Measurements from ENCODE around the gene GUCD1. TPM values are rescaled to one million over a fixed set of nuclear protein-coding genes. Genes with fewer than 3 reads are reported as not detected.
A peak's percentile ranks its signal among the peaks of the same experiment; 100 is the strongest.

GUCD1 gene
- polyA plus RNA-seq, 1 donor (not counting 4 experiments of a cell fraction or from before 2014, with no cell fraction given) = 43.0 TPM

GRCh38 chr22:24494528-24495364 lies 60.2 kb downstream of the GUCD1 start, which contains the start of gene UPB1:
UPB1 (plus strand) TSS chr22:24495332; CDS start chr22:24495404, 72 bp downstream.
- peaks cover 27% of the 10 kb centered on the region for H3K27me3 ChIP-seq (ENCODE audit: control insufficient read depth, extremely low read depth, insufficient read depth, low read length)
- no peak within 1 kb of the TSS for H3K27ac ChIP-seq (ENCODE audit: control insufficient read depth, insufficient read depth, low read length)
- peak within 1 kb of the TSS; percentile 48 for H3K4me2 ChIP-seq (ENCODE audit: control insufficient read depth, extremely low read depth, insufficient read depth, low read depth, low read length)
- no peak for DNase-seq (ENCODE audit: low read depth, low spot score)
- H3K9me1 ChIP-seq (ENCODE audit: control insufficient read depth, extremely low read depth, insufficient read depth, low read length) = no peaks in the 10 kb centered on the region
- H4K20me1 ChIP-seq (ENCODE audit: control insufficient read depth, extremely low read depth, insufficient read depth, low read length) = no peaks in the 10 kb centered on the region
- peaks cover 2% of the 10 kb centered on the region for H3K9me3 ChIP-seq (ENCODE audit: control insufficient read depth, low read depth, low read length)
- no peaks in the 10 kb centered on the region for H3K36me3 ChIP-seq (ENCODE audit: control insufficient read depth in 2 of 2, extremely low read depth in 1 of 2, insufficient read depth in 2 of 2, low read length in 2 of 2)
- no peak for TF ChIP-seq CTCF (optimal IDR thresholded peaks at IDR 0.05 in 1 of 3, IDR thresholded peaks at IDR 0.05 in 1 of 3, conservative IDR thresholded peaks at IDR 0.05 in 1 of 3; ENCODE audit: extremely low read depth in 1 of 3, insufficient read depth in 2 of 3, low read length in 3 of 3)
- TF ChIP-seq EZH2 (IDR thresholded peaks at IDR 0.05; ENCODE audit: low read length) = peak; percentile 33
- FAIRE-seq = no peak
- H2AFZ ChIP-seq (ENCODE audit: control insufficient read depth, low read length) = peak within 1 kb of the TSS; percentile 56
- dilution Hi-C loops (cut with MboI; ENCODE audit: extremely low pct_ligation_motif_present, low sequenced_read_pairs) = no loop called here
- H3K79me2 ChIP-seq (ENCODE audit: control insufficient read depth, insufficient read depth, low read length) = no peaks in the 10 kb centered on the region
- H3K4me1 ChIP-seq (ENCODE audit: control insufficient read depth, extremely low read depth, insufficient read depth, low read length) = peaks cover 5% of the 10 kb centered on the region
- H3K9ac ChIP-seq (ENCODE audit: control insufficient read depth, extremely low read depth, insufficient read depth, low read length) = no peak within 1 kb of the TSS
- H3K4me3 ChIP-seq (ENCODE audit: control insufficient read depth in 2 of 3, extremely low read depth in 1 of 3, insufficient read depth in 2 of 3, low read depth in 1 of 3, low read length in 3 of 3) = peak within 1 kb of the TSS in 2 of 3 experiments; percentile 9 to 29

DNA sequence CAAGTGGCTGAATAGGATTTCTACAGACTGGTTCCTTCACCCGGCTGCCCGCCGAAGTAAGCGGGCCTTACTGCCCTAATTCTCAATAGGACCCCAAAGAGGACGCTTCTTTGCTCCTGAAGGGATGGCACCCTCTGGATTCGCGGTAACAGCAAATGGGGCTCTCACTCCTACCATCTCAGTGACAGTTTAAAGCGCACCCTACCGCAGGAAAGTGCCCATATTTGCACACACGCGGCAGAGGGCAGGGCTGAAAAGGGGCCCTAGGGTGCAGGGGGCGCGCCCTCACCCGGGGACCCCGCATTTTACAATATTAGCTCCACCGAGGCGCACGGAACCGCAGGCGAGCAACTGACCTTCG lies 60.8 kb downstream of the GUCD1 start:
- no peaks in the 10 kb centered on the region for H4K20me1 ChIP-seq (ENCODE audit: control insufficient read depth, extremely low read depth, insufficient read depth, low read length)

More for the DNA sequence above, 60.8 kb downstream of the GUCD1 start:
- Histone ChIP-seq H3K36me3 (ENCODE audit: control insufficient read depth in 2 of 2, extremely low read depth in 1 of 2, insufficient read depth in 2 of 2, low read length in 2 of 2) (no peaks in the 10 kb centered on the region), H3K9me3 (ENCODE audit: control insufficient read depth, low read depth, low read length) (peaks cover 2% of the 10 kb centered on the region), H3K4me1 (ENCODE audit: control insufficient read depth, extremely low read depth, insufficient read depth, low read length) (peaks cover 5% of the 10 kb centered on the region), H3K4me3 (ENCODE audit: control insufficient read depth in 2 of 3, extremely low read depth in 1 of 3, insufficient read depth in 2 of 3, low read depth in 1 of 3, low read length in 3 of 3) (no peak overlapping the region), H3K4me2 (ENCODE audit: control insufficient read depth, extremely low read depth, insufficient read depth, low read depth, low read length) (no peak overlapping the region), H3K27ac (ENCODE audit: control insufficient read depth, insufficient read depth, low read length) (no peak overlapping the region), H2AFZ (ENCODE audit: control insufficient read depth, low read length) (no peak overlapping the region), H3K9me1 (ENCODE audit: control insufficient read depth, extremely low read depth, insufficient read depth, low read length) (no peaks in the 10 kb centered on the region), H3K9ac (ENCODE audit: control insufficient read depth, extremely low read depth, insufficient read depth, low read length) (no peak overlapping the region), H3K27me3 (ENCODE audit: control insufficient read depth, extremely low read depth, insufficient read depth, low read length) (peaks cover 27% of the 10 kb centered on the region), H3K79me2 (ENCODE audit: control insufficient read depth, insufficient read depth, low read length) (no peaks in the 10 kb centered on the region)
- dilution Hi-C loops (cut with MboI; ENCODE audit: extremely low pct_ligation_motif_present, low sequenced_read_pairs) = no loop called here
- DNase-seq (ENCODE audit: low read depth, low spot score) (no peak), FAIRE-seq (no peak)
- TF ChIP-seq EZH2 (IDR thresholded peaks at IDR 0.05; ENCODE audit: low read length) (no peak), CTCF (optimal IDR thresholded peaks at IDR 0.05 in 1 of 3, IDR thresholded peaks at IDR 0.05 in 1 of 3, conservative IDR thresholded peaks at IDR 0.05 in 1 of 3; ENCODE audit: extremely low read depth in 1 of 3, insufficient read depth in 2 of 3, low read length in 3 of 3) (no peak)
